NCI-H748 (cell line): ENCODE data around the gene AMBP.
"Not testable (repeated sequence)": the region's sequence is repeated elsewhere in the genome, so short reads cannot be mapped to it uniquely, and the experiment has no call there.

Experiments
- DNase-seq: peaks from one replicate; lab custom pipeline; 2025; ENCODE audit not compliant: unreplicated experiment; lab: John Stamatoyannopoulos, UW

Gene AMBP

GRCh38 chr9:114092336-114092735, 14.2 kb upstream of the AMBP start:
- DNase-seq, result no peak

GRCh38 chr9:114091711-114092110, 13.6 kb upstream of the AMBP start:
- no peak for DNase-seq

GRCh38 chr9:114090798-114091197, 12.7 kb upstream of the AMBP start:
- DNase-seq, result no peak

- no peak for DNase-seq
These were observed 11.2 kb upstream of the AMBP start for GRCh38 chr9:114089206-114089840.

GRCh38 chr9:114088571-114089170, 10.6 kb upstream of the AMBP start:
- no peak for DNase-seq

- no peak for DNase-seq
These were observed 9.6 kb upstream of the AMBP start for GRCh38 chr9:114087721-114088120.

GRCh38 chr9:114086607-114087006, 8.5 kb upstream of the AMBP start:
- DNase-seq, result no peak

- no peak for DNase-seq
These were observed 7.9 kb upstream of the AMBP start for GRCh38 chr9:114086009-114086408.

- DNase-seq, result no peak
These were observed 7.3 kb upstream of the AMBP start for GRCh38 chr9:114085387-114085789.

GRCh38 chr9:114084282-114085073, 6.4 kb upstream of the AMBP start:
- no peak for DNase-seq

GRCh38 chr9:114083666-114084065, 5.6 kb upstream of the AMBP start:
- no peak for DNase-seq

GRCh38 chr9:114082763-114083412, 4.8 kb upstream of the AMBP start:
- DNase-seq, result not testable (repeated sequence)

GRCh38 chr9:114082017-114082762, 4.1 kb upstream of the AMBP start:
- DNase-seq, result peak; percentile 85

- no peak for DNase-seq
These were observed 3.4 kb upstream of the AMBP start for GRCh38 chr9:114081441-114082016.

GRCh38 chr9:114080773-114081440, 2.8 kb upstream of the AMBP start:
- no peak for DNase-seq

GRCh38 chr9:114080195-114080772, 2.2 kb upstream of the AMBP start:
- no peak for DNase-seq

- no peak for DNase-seq
These were observed 669 bp upstream of the AMBP start for GRCh38 chr9:114078781-114079156.

- DNase-seq, result no peak
These were observed 800 bp downstream of the AMBP start for GRCh38 chr9:114077162-114077837.
